Measurements from ENCODE around the gene PEAR1. TPM values are rescaled to one million over a fixed set of nuclear protein-coding genes. Genes with fewer than 3 reads are reported as not detected.

Gene PEAR1
- total and polyA plus RNA-seq, 2 donors (not counting 1 experiment from before 2014, with no cell fraction given), result 2.6 to 41.5 TPM

DNA sequence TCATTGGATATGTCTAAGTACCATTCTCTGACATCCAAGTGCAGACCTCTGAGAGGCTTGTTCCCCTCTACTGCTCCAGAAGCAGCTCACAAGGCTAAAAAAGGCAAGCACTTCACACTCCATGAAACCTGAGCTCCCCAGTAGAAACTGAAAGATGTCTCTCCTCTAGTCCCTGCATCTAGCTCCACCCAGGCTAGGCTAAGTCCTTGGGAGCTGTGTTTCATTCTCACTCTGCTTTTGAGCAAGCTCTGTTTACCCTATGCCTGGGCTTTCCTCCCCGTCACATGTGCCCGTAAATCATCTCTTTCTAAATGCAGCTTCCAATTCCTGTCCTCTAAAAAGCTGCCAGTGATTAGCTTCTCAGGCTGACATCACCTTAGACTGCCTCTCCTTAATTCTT lies 65.9 kb downstream of the PEAR1 start:
- Histone ChIP-seq H2AFZ (ENCODE audit: low read length) (no peak overlapping the region), H3K36me3 (ENCODE audit: control insufficient read depth, insufficient read depth, low read length) (peaks cover 21% of the 10 kb centered on the region), H3K9ac (ENCODE audit: insufficient read depth, low read length) (no peak overlapping the region), H3K4me1 (ENCODE audit: control insufficient read depth, extremely low read depth, insufficient read depth, low read length) (no peaks in the 10 kb centered on the region), H3K79me2 (ENCODE audit: control insufficient read depth, insufficient read depth, low read length) (no peaks in the 10 kb centered on the region), H3K9me3 (ENCODE audit: control insufficient read depth, insufficient read depth, low read depth, low read length) (no peaks in the 10 kb centered on the region), H3K4me3 (replicated peaks in 1 of 4; ENCODE audit: control extremely low read depth in 1 of 4, insufficient read depth in 1 of 4, low read depth in 3 of 4, low read length in 4 of 4) (no peak overlapping the region), H3K27ac (ENCODE audit: insufficient read depth, low read length) (no peak overlapping the region), H3K4me2 (ENCODE audit: extremely low read depth, insufficient read depth, low read length) (no peak overlapping the region), H3K27me3 (ENCODE audit: control insufficient read depth, insufficient read depth, low read length) (no peaks in the 10 kb centered on the region), H4K20me1 (ENCODE audit: control insufficient read depth, extremely low read depth, insufficient read depth, low read length) (no peaks in the 10 kb centered on the region)
- TF ChIP-seq EZH2 (IDR thresholded peaks at IDR 0.05; ENCODE audit: low read length, missing control alignments), result no peak
- TF ChIP-seq, protein P1, sequence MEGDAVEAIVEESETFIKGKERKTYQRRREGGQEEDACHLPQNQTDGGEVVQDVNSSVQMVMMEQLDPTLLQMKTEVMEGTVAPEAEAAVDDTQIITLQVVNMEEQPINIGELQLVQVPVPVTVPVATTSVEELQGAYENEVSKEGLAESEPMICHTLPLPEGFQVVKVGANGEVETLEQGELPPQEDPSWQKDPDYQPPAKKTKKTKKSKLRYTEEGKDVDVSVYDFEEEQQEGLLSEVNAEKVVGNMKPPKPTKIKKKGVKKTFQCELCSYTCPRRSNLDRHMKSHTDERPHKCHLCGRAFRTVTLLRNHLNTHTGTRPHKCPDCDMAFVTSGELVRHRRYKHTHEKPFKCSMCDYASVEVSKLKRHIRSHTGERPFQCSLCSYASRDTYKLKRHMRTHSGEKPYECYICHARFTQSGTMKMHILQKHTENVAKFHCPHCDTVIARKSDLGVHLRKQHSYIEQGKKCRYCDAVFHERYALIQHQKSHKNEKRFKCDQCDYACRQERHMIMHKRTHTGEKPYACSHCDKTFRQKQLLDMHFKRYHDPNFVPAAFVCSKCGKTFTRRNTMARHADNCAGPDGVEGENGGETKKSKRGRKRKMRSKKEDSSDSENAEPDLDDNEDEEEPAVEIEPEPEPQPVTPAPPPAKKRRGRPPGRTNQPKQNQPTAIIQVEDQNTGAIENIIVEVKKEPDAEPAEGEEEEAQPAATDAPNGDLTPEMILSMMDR (conservative IDR thresholded peaks at IDR 0.05 in 1 of 2, IDR thresholded peaks at IDR 0.05 in 1 of 2; ENCODE audit: low read depth in 1 of 2, low read length in 2 of 2), result no peak
- DNase-seq (ENCODE audit: low read depth in 2 of 2), result peak in 1 of 2 donors; percentile 84

DNA sequence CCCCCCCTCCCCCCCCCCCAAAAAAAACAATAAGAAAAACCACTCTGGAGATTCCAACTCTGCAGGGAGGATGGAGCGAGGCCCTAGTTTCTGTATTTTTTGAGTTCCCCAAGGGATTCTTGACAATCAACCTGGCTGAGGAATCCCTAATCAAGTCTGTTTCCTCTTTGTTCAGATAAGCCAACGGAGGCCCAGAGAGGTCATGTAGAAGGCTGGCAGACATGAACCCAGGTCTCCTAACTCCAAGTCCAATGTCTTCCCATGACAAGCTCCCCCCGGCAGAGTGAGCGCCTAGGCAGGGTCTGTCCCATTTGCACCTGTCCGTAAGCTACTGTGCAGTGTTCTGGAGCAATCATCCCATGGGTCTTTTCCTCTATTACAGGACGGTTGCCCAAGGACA lies 66.4 kb downstream of the PEAR1 start:
- H3K9me3 ChIP-seq (ENCODE audit: control insufficient read depth, insufficient read depth, low read depth, low read length), result no peaks in the 10 kb centered on the region
- H3K4me2 ChIP-seq (ENCODE audit: extremely low read depth, insufficient read depth, low read length), result no peak overlapping the region
- H3K27ac ChIP-seq (ENCODE audit: insufficient read depth, low read length), result no peak overlapping the region
- no peaks in the 10 kb centered on the region for H4K20me1 ChIP-seq (ENCODE audit: control insufficient read depth, extremely low read depth, insufficient read depth, low read length)
- H2AFZ ChIP-seq (ENCODE audit: low read length), result no peak overlapping the region
- no peaks in the 10 kb centered on the region for H3K79me2 ChIP-seq (ENCODE audit: control insufficient read depth, insufficient read depth, low read length)
- no peak overlapping the region for H3K9ac ChIP-seq (ENCODE audit: insufficient read depth, low read length)
- H3K4me3 ChIP-seq (replicated peaks in 1 of 4; ENCODE audit: control extremely low read depth in 1 of 4, insufficient read depth in 1 of 4, low read depth in 3 of 4, low read length in 4 of 4), result no peak overlapping the region
- H3K4me1 ChIP-seq (ENCODE audit: control insufficient read depth, extremely low read depth, insufficient read depth, low read length), result no peaks in the 10 kb centered on the region
- H3K36me3 ChIP-seq (ENCODE audit: control insufficient read depth, insufficient read depth, low read length), result peaks cover 21% of the 10 kb centered on the region
- TF ChIP-seq, protein P1 (conservative IDR thresholded peaks at IDR 0.05 in 1 of 2, IDR thresholded peaks at IDR 0.05 in 1 of 2; ENCODE audit: low read depth in 1 of 2, low read length in 2 of 2), result no peak
- no peak for TF ChIP-seq EZH2 (IDR thresholded peaks at IDR 0.05; ENCODE audit: low read length, missing control alignments)
- no peak for DNase-seq (ENCODE audit: low read depth in 2 of 2)
- no peaks in the 10 kb centered on the region for H3K27me3 ChIP-seq (ENCODE audit: control insufficient read depth, insufficient read depth, low read length)

DNA sequence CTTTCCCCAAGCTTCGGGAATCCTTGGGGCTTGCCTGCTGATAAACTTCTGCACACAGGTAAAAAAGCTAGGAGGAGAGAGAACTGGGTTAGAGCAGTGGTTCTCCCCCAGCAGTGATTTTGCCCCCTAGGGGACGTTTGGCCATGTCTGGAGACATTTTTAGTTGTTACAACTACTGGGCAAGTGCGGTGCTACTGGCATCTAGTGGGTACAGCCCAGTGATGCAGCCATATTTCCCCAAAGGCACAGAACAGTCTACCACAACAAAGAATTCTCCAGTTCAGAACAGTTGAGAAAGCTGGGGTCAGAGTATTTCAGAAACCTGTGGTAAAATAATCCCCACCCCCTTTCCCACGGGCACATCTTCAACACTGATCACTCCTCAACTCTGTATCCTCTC lies 68.2 kb downstream of the PEAR1 start:
- Histone ChIP-seq H3K4me3 (replicated peaks in 1 of 4; ENCODE audit: control extremely low read depth in 1 of 4, insufficient read depth in 1 of 4, low read depth in 3 of 4, low read length in 4 of 4) (no peak overlapping the region), H3K4me2 (ENCODE audit: extremely low read depth, insufficient read depth, low read length) (no peak overlapping the region), H3K36me3 (ENCODE audit: control insufficient read depth, insufficient read depth, low read length) (peaks cover 16% of the 10 kb centered on the region), H3K79me2 (ENCODE audit: control insufficient read depth, insufficient read depth, low read length) (no peaks in the 10 kb centered on the region), H3K27me3 (ENCODE audit: control insufficient read depth, insufficient read depth, low read length) (no peaks in the 10 kb centered on the region), H3K27ac (ENCODE audit: insufficient read depth, low read length) (no peak overlapping the region), H3K9ac (ENCODE audit: insufficient read depth, low read length) (no peak overlapping the region), H4K20me1 (ENCODE audit: control insufficient read depth, extremely low read depth, insufficient read depth, low read length) (no peaks in the 10 kb centered on the region), H3K9me3 (ENCODE audit: control insufficient read depth, insufficient read depth, low read depth, low read length) (no peaks in the 10 kb centered on the region), H3K4me1 (ENCODE audit: control insufficient read depth, extremely low read depth, insufficient read depth, low read length) (no peaks in the 10 kb centered on the region), H2AFZ (ENCODE audit: low read length) (no peak overlapping the region)
- DNase-seq (ENCODE audit: low read depth in 2 of 2), result no peak
- TF ChIP-seq EZH2 (IDR thresholded peaks at IDR 0.05; ENCODE audit: low read length, missing control alignments), result no peak
- TF ChIP-seq, protein P1 (conservative IDR thresholded peaks at IDR 0.05 in 1 of 2, IDR thresholded peaks at IDR 0.05 in 1 of 2; ENCODE audit: low read depth in 1 of 2, low read length in 2 of 2), result peak; percentile 9 to 18

Data from fibroblast of lung (primary cell).